Right hindlimb (tissue), 1 donor: ENCODE results near the gene PRKAA2.

ENCODE experiments used
- DNase-seq: peaks from one replicate; pipeline ENCODE4 v3.0.0-alpha.2; 2018

Gene PRKAA2

GRCh38 chr1:56655991-56656613 is 11.0 kb downstream of the PRKAA2 start:
- no peak for DNase-seq

GRCh38 chr1:56658254-56658653 is 13.1 kb downstream of the PRKAA2 start:
- no peak for DNase-seq

DNA sequence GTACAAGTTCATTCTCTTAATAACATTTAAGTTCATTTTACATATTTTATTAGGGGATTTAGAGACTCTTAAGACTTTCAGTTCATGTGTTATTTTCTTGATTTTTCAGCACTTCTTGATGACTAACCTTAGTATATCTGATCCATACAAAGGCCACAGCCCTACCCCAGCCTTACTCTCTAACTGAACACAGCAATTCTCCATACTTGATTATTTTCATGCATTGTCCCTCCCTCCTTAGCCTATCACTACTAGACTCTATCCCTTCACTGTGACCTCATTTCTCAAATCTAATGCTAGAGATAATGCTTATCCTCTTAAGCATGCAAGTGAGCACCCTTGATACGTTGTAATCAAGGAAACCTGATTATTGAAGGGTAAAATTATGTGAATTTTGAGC is 15.2 kb downstream of the PRKAA2 start:
- no peak for DNase-seq

GRCh38 chr1:56663846-56664245 is 18.7 kb downstream of the PRKAA2 start:
- DNase-seq = no peak

DNA sequence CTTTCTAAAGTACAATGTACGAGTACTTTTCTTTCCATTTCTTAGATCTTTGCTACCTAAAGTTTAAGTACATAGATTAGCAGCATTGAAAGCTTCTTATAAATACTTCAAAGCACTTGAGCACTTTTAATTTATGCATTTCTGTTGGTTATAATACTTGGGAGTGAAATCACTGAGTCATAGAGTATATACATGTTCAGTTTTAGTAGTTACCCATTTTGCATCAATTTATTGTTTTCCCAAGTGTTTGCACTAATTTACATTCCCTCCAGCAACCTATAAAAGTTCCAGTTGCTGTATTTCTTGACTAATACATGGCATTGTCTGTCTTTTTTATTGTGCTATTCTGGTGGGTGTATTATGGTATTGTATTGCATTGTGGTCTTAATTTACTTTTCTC is 20.3 kb downstream of the PRKAA2 start:
- no peak for DNase-seq

GRCh38 chr1:56666112-56666608 is 21.0 kb downstream of the PRKAA2 start:
- DNase-seq = no peak

- DNase-seq = no peak
These were observed 25.2 kb downstream of the PRKAA2 start for GRCh38 chr1:56670350-56670749.

DNA sequence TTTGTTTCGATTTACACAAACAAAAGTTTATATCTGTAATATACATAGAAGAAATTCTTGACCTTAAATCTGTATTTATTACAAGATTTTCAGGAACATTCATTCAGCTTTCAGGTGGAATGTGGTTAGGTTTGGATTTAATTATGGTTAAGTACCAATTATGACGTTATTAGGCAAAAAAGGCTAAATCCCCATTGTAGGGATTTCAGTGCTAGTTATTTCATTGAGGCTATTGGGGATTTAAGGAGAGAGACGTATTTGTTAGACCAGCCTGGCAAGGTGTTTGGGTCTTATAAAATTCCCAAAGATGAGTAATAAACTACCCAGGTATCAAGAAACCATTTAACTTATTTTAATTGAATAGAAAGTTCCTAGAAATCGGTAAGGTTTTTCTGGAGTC is 26.0 kb downstream of the PRKAA2 start:
- DNase-seq = no peak

DNA sequence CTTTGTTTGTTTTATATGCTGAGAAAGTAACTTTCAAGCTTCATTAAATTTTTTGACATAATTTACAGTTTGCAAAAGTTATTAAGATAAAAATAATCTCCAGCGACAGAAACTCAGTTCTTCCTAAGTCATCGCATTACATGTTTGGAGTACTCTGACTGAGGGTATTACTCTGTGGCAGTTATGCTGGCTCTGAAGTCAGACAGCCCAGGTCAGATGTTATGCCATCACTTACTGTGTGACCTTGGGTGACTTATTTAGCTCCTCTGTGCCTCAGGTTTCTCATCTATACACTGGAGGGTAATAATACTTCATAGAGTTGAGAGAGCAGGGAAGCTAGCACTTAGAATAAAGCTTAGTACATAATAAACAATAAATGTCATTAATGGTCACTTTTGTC is 26.4 kb downstream of the PRKAA2 start:
- DNase-seq = no peak

- no peak for DNase-seq
These were observed 27.5 kb downstream of the PRKAA2 start for GRCh38 chr1:56672579-56672978.

DNA sequence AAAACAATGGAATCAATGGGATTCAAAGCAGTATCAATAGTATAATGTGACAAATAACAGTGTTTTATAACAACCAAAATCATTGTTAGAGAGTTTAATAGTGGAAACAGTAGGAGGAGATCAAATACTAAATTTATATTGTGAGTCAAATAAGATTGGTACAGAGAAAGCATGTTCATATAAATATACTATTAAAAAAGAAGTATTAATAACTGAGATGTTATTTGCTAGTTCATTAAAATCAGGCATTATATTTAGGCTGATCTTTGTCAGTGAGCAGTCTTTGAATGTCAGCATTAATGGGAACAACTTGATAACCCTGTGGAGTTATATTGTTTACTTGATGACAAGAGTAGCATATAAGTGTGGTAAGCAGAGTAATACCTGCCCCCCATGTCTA is 30.6 kb downstream of the PRKAA2 start:
- DNase-seq = no peak

GRCh38 chr1:56676571-56677035 is 31.5 kb downstream of the PRKAA2 start:
- no peak for DNase-seq

GRCh38 chr1:56683569-56683968 is 38.5 kb downstream of the PRKAA2 start:
- DNase-seq = no peak

- DNase-seq = no peak
These were observed 41.1 kb downstream of the PRKAA2 start for GRCh38 chr1:56686169-56686568.

GRCh38 chr1:56688522-56689026 is 43.5 kb downstream of the PRKAA2 start:
- no peak for DNase-seq

GRCh38 chr1:56696663-56697062 is 51.5 kb downstream of the PRKAA2 start:
- no peak for DNase-seq

- DNase-seq = no peak
These were observed 58.6 kb downstream of the PRKAA2 start for GRCh38 chr1:56703747-56704146.

DNA sequence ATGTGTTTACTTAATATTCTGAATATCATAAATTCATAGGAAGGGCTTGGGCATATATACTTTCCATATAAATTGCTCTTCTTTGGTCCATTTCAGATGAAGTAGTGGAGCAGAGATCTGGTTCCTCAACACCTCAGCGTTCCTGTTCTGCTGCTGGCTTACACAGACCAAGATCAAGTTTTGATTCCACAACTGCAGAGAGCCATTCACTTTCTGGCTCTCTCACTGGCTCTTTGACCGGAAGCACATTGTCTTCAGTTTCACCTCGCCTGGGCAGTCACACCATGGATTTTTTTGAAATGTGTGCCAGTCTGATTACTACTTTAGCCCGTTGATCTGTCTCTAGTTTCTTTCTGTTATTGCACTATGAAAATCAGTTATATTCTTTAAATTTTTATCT is 62.3 kb downstream of the PRKAA2 start:
- no peak for DNase-seq

DNA sequence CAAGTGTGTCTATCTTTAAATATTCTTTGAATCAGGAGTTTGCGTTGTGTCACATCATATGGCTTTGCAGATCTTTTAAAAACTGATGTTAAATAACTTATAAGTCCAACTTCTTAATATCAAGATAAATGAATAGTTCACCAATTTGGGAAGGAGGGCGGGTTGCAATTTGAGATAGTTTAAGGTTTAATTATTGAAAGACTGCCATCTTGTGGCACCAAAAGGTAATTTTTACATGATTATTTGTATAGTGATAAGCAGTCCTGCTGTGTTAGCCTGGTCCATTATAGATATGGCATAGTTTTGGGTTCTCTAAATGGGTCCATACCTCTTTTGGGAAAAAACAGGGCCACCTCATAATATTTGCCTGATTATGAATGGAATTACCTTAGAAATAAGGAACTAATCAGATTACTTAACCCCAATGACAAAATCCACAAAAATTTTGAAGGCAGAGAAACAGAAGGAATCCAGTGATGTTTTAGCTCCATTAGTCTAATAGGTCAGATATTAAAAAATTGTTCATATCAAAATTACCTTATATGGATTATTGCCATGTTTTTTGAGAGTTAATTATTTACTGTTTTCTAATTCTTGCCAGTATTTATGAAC is 64.3 kb downstream of the PRKAA2 start:
- DNase-seq = no peak

GRCh38 chr1:56709995-56710394 is 64.9 kb downstream of the PRKAA2 start:
- DNase-seq = no peak

- DNase-seq = no peak
These were observed 65.5 kb downstream of the PRKAA2 start for GRCh38 chr1:56710646-56711045.

GRCh38 chr1:56712150-56712549 is 67.0 kb downstream of the PRKAA2 start:
- no peak for DNase-seq

- no peak for DNase-seq
These were observed 68.0 kb downstream of the PRKAA2 start for GRCh38 chr1:56713112-56713511.

GRCh38 chr1:56715156-56715555 is 70.0 kb downstream of the PRKAA2 start:
- no peak for DNase-seq

GRCh38 chr1:56719171-56719570 is 74.1 kb downstream of the PRKAA2 start:
- DNase-seq = no peak
